ENCODE data around the gene ZBTB47. TPM values are rescaled to one million over a fixed set of nuclear protein-coding genes. Genes with fewer than 3 reads are reported as not detected.

The ZBTB47 gene
- polyA plus RNA-seq, 1 donor from 2014 or later, result 4.8 TPM

GRCh38 chr3:42605546-42606173 is 47.8 kb upstream of the ZBTB47 start:
- H3K36me3 ChIP-seq (ENCODE audit: insufficient read depth, low read length), result no peaks in the 10 kb centered on the region
- no peaks in the 10 kb centered on the region for H3K27me3 ChIP-seq (ENCODE audit: insufficient read depth, low read depth, low read length)
- H3K79me2 ChIP-seq (replicated peaks; ENCODE audit: insufficient read depth, low read length), result peaks cover 91% of the 10 kb centered on the region
- H3F3A ChIP-seq (ENCODE audit: insufficient read depth, low read length, poor library complexity, severe bottlenecking), result peaks cover 3% of the 10 kb centered on the region
- no peaks in the 10 kb centered on the region for H3K9me2 ChIP-seq (ENCODE audit: insufficient read depth, low read length)
- H3K4me3 ChIP-seq (ENCODE audit: low read length), result no peak overlapping the region
- no peak overlapping the region for H3K4me2 ChIP-seq (ENCODE audit: low read length)
- H3K9ac ChIP-seq (ENCODE audit: low read length), result no peak overlapping the region
- TF ChIP-seq POLR2AphosphoS5 (IDR thresholded peaks at IDR 0.05), result no peak
- TF ChIP-seq EZH2 (IDR thresholded peaks at IDR 0.05; ENCODE audit: borderline replicate concordance, insufficient read depth, low read length, poor library complexity, severe bottlenecking), result no peak
- no peak for TF ChIP-seq CTCF (IDR thresholded peaks at IDR 0.05; ENCODE audit: poor library complexity, severe bottlenecking)
- no peak for TF ChIP-seq RAD21 (conservative IDR thresholded peaks at IDR 0.05)
- no peak for TF ChIP-seq REST (IDR thresholded peaks at IDR 0.05; ENCODE audit: borderline replicate concordance)
- TF ChIP-seq SMC3 (conservative IDR thresholded peaks at IDR 0.05; ENCODE audit: poor library complexity), result no peak
- TF ChIP-seq MXI1 (conservative IDR thresholded peaks at IDR 0.05; ENCODE audit: poor library complexity, severe bottlenecking), result no peak
- no peak overlapping the region for H3K27ac ChIP-seq (ENCODE audit: low read length)
- no peaks in the 10 kb centered on the region for H3K9me3 ChIP-seq (ENCODE audit: low read length)
- H2AFZ ChIP-seq (ENCODE audit: low read depth, low read length), result no peak overlapping the region
- no peaks in the 10 kb centered on the region for H4K20me1 ChIP-seq (ENCODE audit: insufficient read depth)

- Histone ChIP-seq H3K9me2 (ENCODE audit: insufficient read depth, low read length) (no peaks in the 10 kb centered on the region), H3K79me2 (replicated peaks; ENCODE audit: insufficient read depth, low read length) (peaks cover 92% of the 10 kb centered on the region), H2AFZ (ENCODE audit: low read depth, low read length) (no peak overlapping the region), H3K36me3 (ENCODE audit: insufficient read depth, low read length) (no peaks in the 10 kb centered on the region), H3K9me3 (ENCODE audit: low read length) (no peaks in the 10 kb centered on the region), H3K4me3 (ENCODE audit: low read length) (no peak overlapping the region), H3K9ac (ENCODE audit: low read length) (no peak overlapping the region), H4K20me1 (ENCODE audit: insufficient read depth) (no peaks in the 10 kb centered on the region), H3F3A (ENCODE audit: insufficient read depth, low read length, poor library complexity, severe bottlenecking) (no peaks in the 10 kb centered on the region), H3K4me2 (ENCODE audit: low read length) (no peak overlapping the region), H3K27ac (ENCODE audit: low read length) (no peak overlapping the region), H3K27me3 (ENCODE audit: insufficient read depth, low read depth, low read length) (no peaks in the 10 kb centered on the region)
- no peak for TF ChIP-seq REST (IDR thresholded peaks at IDR 0.05; ENCODE audit: borderline replicate concordance)
Observed at GRCh38 chr3:42608581-42608980, 44.9 kb upstream of the ZBTB47 start.
